HepG2 (cell line): ENCODE data around the gene COG5. TPM values are rescaled to one million over a fixed set of nuclear protein-coding genes. Genes with fewer than 3 reads are reported as not detected.

Source experiments
- ATAC-seq: fragments of 200-7000 bp; cut with Tn5 transposase; 3 replicates; pipeline ENCODE4 v1.9.1; 2020; ENCODE audit warnings: mild to moderate bottlenecking, moderate library complexity
- BruUV-seq: library from RNA; stranded (reverse); fragments of 400-500 nt; replicated peaks from 2 replicates; lab custom pipeline; 2021; lab: Mats Ljungman, UMichigan
- CTCF ChIA-PET: fragments of 300-600 bp; formaldehyde crosslinking; extraction: SDS; loops from one replicate; lab custom pipeline; 2021; ENCODE audit warnings: low total read pairs, inconsistent platforms, low intra/inter-chr PET ratio; lab: Yijun Ruan, JAX
- POLR2A ChIA-PET: fragments of 350-600 bp; sonication (Branson Sonifier 250); formaldehyde crosslinking; loops from one replicate; lab custom pipeline; 2020; ENCODE audit warnings: antibody characterized with exemption, inconsistent platforms; lab: Yijun Ruan, JAX
- DNase-seq: peaks from one replicate; pipeline ENCODE4 v3.0.0-alpha.2; 2015; ENCODE audit warnings: low spot score
- FAIRE-seq: peaks from 3 replicates; lab custom pipeline; 2011; peaks lifted over from hg19 to GRCh38; lab: Jason Lieb, UNC
- H2AFZ ChIP-seq: one replicate; pipeline ENCODE4 v1.6.1; 2011; ENCODE audit warnings: low read length, inconsistent platforms
- H3K27ac ChIP-seq: fragments of 300-600 bp; 3 replicates; pipeline ENCODE4 v1.8.0; 2011; ENCODE audit warnings: mixed run types, mild to moderate bottlenecking, mixed read lengths, low read length, inconsistent platforms; ENCODE audit not compliant: insufficient read depth; ENCODE audit errors: extremely low read length
- H3K27me3 ChIP-seq, 2 experiments: fragments of 200-600 bp in 1 of 2; 2 replicates in 1 of 2; 3 replicates in 1 of 2; pipeline versions ENCODE4 v1.6.0 to v1.8.0; 2011; ENCODE audit warnings: low read length in 2 of 2, mild to moderate bottlenecking in 2 of 2, moderate library complexity in 2 of 2, inconsistent platforms in 1 of 2; ENCODE audit not compliant: insufficient read depth in 2 of 2, control insufficient read depth in 1 of 2
- H3K36me3 ChIP-seq, 2 experiments: fragments of 200-600 bp in 1 of 2; replicated peaks in 1 of 2; 2 replicates in 1 of 2; 3 replicates in 1 of 2; pipeline versions ENCODE4 v1.5.1 to v1.8.0; 2011; ENCODE audit warnings: low read length in 2 of 2, inconsistent platforms in 1 of 2; ENCODE audit not compliant: insufficient read depth in 2 of 2, control insufficient read depth in 1 of 2
- H3K4me1 ChIP-seq: 2 replicates; pipeline ENCODE4 v1.5.1; 2012; ENCODE audit warnings: low read length, inconsistent platforms; ENCODE audit not compliant: insufficient read depth
- H3K4me2 ChIP-seq: 2 replicates; pipeline ENCODE4 v1.6.0; 2011; ENCODE audit warnings: low read depth, low read length, inconsistent platforms
- H3K4me3 ChIP-seq, 3 experiments: fragments of 200-600 bp in 1 of 3; sonication (generic), shearing (Covaris generic) in 1 of 3; replicated peaks in 1 of 3; 2 replicates each; pipeline ENCODE4 v1.5.1; 2011 to 2016; ENCODE audit warnings: low read length in 3 of 3, inconsistent platforms in 2 of 3, low read depth in 2 of 3, mild to moderate bottlenecking in 2 of 3, control low read depth in 1 of 3, mixed read lengths in 1 of 3; ENCODE audit not compliant: insufficient read depth in 1 of 3
- H3K79me2 ChIP-seq: one replicate; pipeline ENCODE4 v1.6.1; 2011; ENCODE audit warnings: low read length, inconsistent platforms; ENCODE audit not compliant: insufficient read depth
- H3K9ac ChIP-seq: 2 replicates; pipeline ENCODE4 v1.6.0; 2011; ENCODE audit warnings: mild to moderate bottlenecking, low read depth, low read length, inconsistent platforms; ENCODE audit not compliant: insufficient read depth
- H3K9me3 ChIP-seq: 2 replicates; pipeline ENCODE4 v1.5.1; 2012; ENCODE audit warnings: mild to moderate bottlenecking, low read length
- H4K20me1 ChIP-seq: 2 replicates; pipeline ENCODE4 v1.6.0; 2011; ENCODE audit warnings: inconsistent platforms, mild to moderate bottlenecking, low read length, moderate library complexity; ENCODE audit not compliant: insufficient read depth
- AHDC1 ChIP-seq: sonication (generic); formaldehyde crosslinking; IDR thresholded peaks from 2 replicates; pipeline ENCODE4 v1.5.1; 2020; ENCODE audit warnings: mild to moderate bottlenecking, missing genetic modification reagents, borderline replicate concordance
- ARID5B ChIP-seq: IDR thresholded peaks from 2 replicates; pipeline ENCODE4 v1.4.0; 2020; ENCODE audit warnings: mild to moderate bottlenecking, missing genetic modification reagents
- ATM ChIP-seq: fragments of 450-650 bp; IDR thresholded peaks from 2 replicates; pipeline ENCODE4 v1.7.1; 2017; ENCODE audit warnings: mild to moderate bottlenecking, borderline replicate concordance
- BHLHE40 ChIP-seq: IDR thresholded peaks from 2 replicates; pipeline ENCODE4 v1.6.1; 2011; ENCODE audit warnings: low read length, improper control_type of control experiment
- KAT8 ChIP-seq: IDR thresholded peaks from 2 replicates; pipeline ENCODE4 v1.6.1; 2016; ENCODE audit warnings: missing genetic modification reagents, missing compliant biosample characterization
- NFATC3 ChIP-seq: sonication (generic); formaldehyde crosslinking; IDR thresholded peaks from 2 replicates; pipeline ENCODE4 v1.5.1; 2020; ENCODE audit warnings: mild to moderate bottlenecking, missing genetic modification reagents
- SMYD3 ChIP-seq: sonication (generic); formaldehyde crosslinking; IDR thresholded peaks from 2 replicates; pipeline ENCODE4 v1.8.1; 2023; ENCODE audit warnings: mild to moderate bottlenecking, missing genetic modification reagents
- TBX2 ChIP-seq: sonication (generic); formaldehyde crosslinking; IDR thresholded peaks from 2 replicates; pipeline ENCODE4 v1.5.0; 2020; ENCODE audit warnings: missing genetic modification reagents, mild to moderate bottlenecking, borderline replicate concordance
- ZC3H13 ChIP-seq: sonication (generic); formaldehyde crosslinking; IDR thresholded peaks from 2 replicates; pipeline ENCODE4 v1.8.1; 2023; ENCODE audit warnings: mild to moderate bottlenecking, missing genetic modification reagents, moderate library complexity
- ZKSCAN8 ChIP-seq: IDR thresholded peaks from 2 replicates; pipeline ENCODE4 v1.6.1; 2016; ENCODE audit warnings: borderline replicate concordance, missing genetic modification reagents, missing compliant biosample characterization
- ZNF143 ChIP-seq: sonication (generic); formaldehyde crosslinking; IDR thresholded peaks from 2 replicates; pipeline ENCODE4 v1.4.0; 2020; ENCODE audit warnings: missing genetic modification reagents
- ZNF282 ChIP-seq: fragments of 450-650 bp; IDR thresholded peaks from 2 replicates; pipeline ENCODE4 v1.6.1; 2018; ENCODE audit not compliant: partially characterized antibody
- ZNF691 ChIP-seq: sonication (generic); formaldehyde crosslinking; IDR thresholded peaks from 2 replicates; pipeline ENCODE4 v1.4.0; 2020; ENCODE audit warnings: missing genetic modification reagents, low read depth, mild to moderate bottlenecking, borderline replicate concordance
- WGBS: methylation state at CpG from one replicate; pipeline ENCODE4 v1.1.6; 2017; ENCODE audit warnings: low lambda C conversion rate; 5-methylcytosine and 5-hydroxymethylcytosine counted together
- in situ Hi-C: cut with HindIII; loops from 2 replicates; pipeline ENCODE4 v1.10.0; 2017; ENCODE audit warnings: low pct_unique_long_range_greater_than_20kb; ENCODE audit not compliant: extremely low pct_ligation_motif_present
- intact Hi-C: fragments of 100-400 bp; cut with micrococcal nuclease; formaldehyde crosslinking; loops from one replicate; pipeline ENCODE4 v1.10.0; 2022; ENCODE audit not compliant: unreplicated experiment
- polyA plus RNA-seq, 8 experiments: library from polyadenylated mRNA; depleted of rRNA in 3 of 8; stranded (reverse) in 7 of 8; unstranded in 1 of 8; fragments of >200 nt; fragmentation: Illumina TruSeq in 4 of 8; extraction: Trizol in 4 of 8; gene quantifications; 2 replicates each; pipeline versions ENCODE4 v1.2.1 to v1.2.3, GENCODE V29; 2011 to 2016; ENCODE audit warnings: low read depth in 4 of 8, missing spikeins in 1 of 8, mixed read lengths in 1 of 8; ENCODE audit not compliant: insufficient read depth in 1 of 8
- total RNA-seq, 5 experiments: library from RNA; depleted of rRNA; stranded (reverse); fragments of >200 nt; fragmentation: Illumina TruSeq; extraction: Trizol; gene quantifications; 2 replicates each; pipeline ENCODE4 v1.2.3, GENCODE V29; 2016; ENCODE audit warnings: low read depth in 1 of 5

Gene COG5
- total and polyA plus RNA-seq, 2 of the 13 experiments (the other 11 are each of a cell fraction or from before 2014, with no cell fraction given) = 20.4 to 31.3 TPM

GRCh38 chr7:107606303-107606702 lies 42.6 kb upstream of the COG5 start (continued):
- TF ChIP-seq ZNF143 (CRISPR knock-in tag) (no peak), BHLHE40 (no peak), ZC3H13 (CRISPR knock-in tag) (no peak)

- Histone ChIP-seq H4K20me1 (no peaks in the 10 kb centered on the region), H2AFZ (no peak overlapping the region), H3K4me1 (peaks cover 11% of the 10 kb centered on the region; the same call in 1 of the 2 replicates), H3K9ac (no peak overlapping the region), H3K4me3 (no peak overlapping the region), H3K4me2 (no peak overlapping the region), H3K27ac (no peak overlapping the region), H3K79me2 (no peaks in the 10 kb centered on the region), H3K27me3 (no peaks in the 10 kb centered on the region), H3K36me3 (no peaks in the 10 kb centered on the region; a peak in 1 of 5 replicates), H3K9me3 (no peaks in the 10 kb centered on the region)
- POLR2A ChIA-PET = no interaction called here
- no peak for ATAC-seq
- no peak for DNase-seq
- CTCF ChIA-PET = no interaction called here
- intact Hi-C loops (no loop called here), in situ Hi-C loops (no loop called here)
- WGBS = 100% methylated on average over 3 of the region's 3 CpGs
- no peak for FAIRE-seq
- no TSS peak for BruUV-seq
- no peak for TF ChIP-seq AHDC1 (CRISPR knock-in tag)
- TF ChIP-seq ATM = no peak
- TF ChIP-seq ZNF282 = no peak
- TF ChIP-seq KAT8 (CRISPR knock-in tag) = no peak
- no peak for TF ChIP-seq SMYD3 (CRISPR knock-in tag)
- no peak for TF ChIP-seq ZKSCAN8
- TF ChIP-seq TBX2 (CRISPR knock-in tag) = no peak
- no peak for TF ChIP-seq ARID5B (CRISPR knock-in tag)
- TF ChIP-seq NFATC3 (CRISPR knock-in tag) = no peak
- no peak for TF ChIP-seq ZNF691
Observed at GRCh38 chr7:107605218-107605815, 41.6 kb upstream of the COG5 start.
